ENCODE results near the gene GRIK4.

DNA sequence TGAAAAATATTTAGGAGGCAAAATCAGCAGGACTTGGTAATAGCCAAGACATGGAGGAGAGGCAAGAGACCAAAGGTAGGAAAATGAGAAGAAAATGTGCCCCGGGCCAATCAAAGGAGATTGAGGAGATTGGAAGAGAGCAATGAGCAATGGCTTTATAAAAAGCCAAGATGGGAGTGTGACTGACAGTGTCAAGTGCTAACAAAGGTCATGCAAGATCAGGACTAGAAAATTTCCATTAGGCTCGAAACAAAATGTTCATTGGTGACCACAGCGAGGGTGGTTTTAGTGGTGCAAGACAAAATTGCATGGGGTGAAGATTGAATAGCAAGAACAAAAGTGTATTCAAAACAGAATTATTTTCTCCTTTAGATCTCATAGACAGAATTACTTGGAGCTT, 467.2 kb downstream of the GRIK4 start:
- TF ChIP-seq POLR2A (IDR thresholded peaks at IDR 0.05), result no peak
- TF ChIP-seq, protein P1, sequence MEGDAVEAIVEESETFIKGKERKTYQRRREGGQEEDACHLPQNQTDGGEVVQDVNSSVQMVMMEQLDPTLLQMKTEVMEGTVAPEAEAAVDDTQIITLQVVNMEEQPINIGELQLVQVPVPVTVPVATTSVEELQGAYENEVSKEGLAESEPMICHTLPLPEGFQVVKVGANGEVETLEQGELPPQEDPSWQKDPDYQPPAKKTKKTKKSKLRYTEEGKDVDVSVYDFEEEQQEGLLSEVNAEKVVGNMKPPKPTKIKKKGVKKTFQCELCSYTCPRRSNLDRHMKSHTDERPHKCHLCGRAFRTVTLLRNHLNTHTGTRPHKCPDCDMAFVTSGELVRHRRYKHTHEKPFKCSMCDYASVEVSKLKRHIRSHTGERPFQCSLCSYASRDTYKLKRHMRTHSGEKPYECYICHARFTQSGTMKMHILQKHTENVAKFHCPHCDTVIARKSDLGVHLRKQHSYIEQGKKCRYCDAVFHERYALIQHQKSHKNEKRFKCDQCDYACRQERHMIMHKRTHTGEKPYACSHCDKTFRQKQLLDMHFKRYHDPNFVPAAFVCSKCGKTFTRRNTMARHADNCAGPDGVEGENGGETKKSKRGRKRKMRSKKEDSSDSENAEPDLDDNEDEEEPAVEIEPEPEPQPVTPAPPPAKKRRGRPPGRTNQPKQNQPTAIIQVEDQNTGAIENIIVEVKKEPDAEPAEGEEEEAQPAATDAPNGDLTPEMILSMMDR (IDR thresholded peaks at IDR 0.05), result no peak
